ENCODE results near the gene NDUFA5.
"Not testable (repeated sequence)": the region's sequence is repeated elsewhere in the genome, so short reads cannot be mapped to it uniquely, and the experiment has no call there.

NDUFA5 gene

DNA sequence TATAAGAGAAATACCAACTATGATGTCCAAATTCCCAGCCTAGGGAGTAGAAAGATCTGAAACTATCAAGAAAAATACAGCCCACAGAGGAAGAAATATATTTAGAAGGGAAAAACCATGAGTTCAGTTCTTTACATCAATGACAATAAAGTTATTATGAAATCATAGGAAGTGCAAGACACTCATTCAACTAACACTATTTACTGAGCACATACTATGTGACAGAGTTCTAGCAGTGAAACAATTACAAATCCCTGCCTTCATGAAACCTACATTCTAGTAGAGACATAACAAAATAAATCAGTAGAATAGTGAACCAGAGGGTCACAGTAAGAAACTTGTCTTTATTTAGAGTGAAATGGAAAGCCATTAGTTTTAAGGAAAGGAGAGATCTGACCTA, 2.1 kb downstream of the NDUFA5 start:
- DNase-seq: no peak

DNA sequence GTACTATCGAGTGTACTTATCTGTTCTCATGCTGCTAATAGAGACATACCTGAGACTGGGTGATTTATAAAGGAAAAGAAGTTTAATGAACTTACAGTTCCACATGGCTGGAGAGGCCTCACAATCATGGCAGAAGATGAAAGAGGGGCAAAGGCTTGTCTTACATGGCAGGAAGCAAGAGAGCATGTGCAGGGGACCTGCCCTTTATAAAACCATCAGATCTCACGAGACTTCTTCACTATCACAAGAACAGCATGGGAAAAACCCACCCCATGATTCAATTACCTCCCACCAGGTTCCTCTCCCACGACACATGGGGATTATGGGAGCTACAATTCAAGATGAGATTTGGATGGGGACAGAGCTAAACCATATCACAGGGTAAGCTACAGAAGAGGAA, 4.5 kb downstream of the NDUFA5 start:
- DNase-seq: no peak

DNA sequence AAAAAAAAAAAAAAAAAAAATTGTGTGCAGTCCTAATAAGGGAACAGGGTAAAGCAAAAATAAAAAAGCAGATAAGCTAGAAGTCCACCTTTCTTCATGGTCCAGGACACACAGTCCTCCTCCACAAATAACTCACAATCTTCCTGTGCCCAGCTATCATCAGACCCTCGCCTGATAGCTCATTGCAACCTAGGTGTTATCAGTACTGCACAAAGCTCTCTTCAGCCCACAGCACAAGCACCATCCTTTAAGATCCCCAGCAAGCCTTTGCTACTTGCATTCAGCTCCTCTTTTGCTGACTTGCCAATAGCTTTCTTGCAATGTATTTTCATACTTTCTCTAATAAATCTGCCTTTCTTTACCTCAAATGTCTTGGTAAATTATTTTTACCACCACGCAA, 5.0 kb downstream of the NDUFA5 start:
- no peak for DNase-seq

DNA sequence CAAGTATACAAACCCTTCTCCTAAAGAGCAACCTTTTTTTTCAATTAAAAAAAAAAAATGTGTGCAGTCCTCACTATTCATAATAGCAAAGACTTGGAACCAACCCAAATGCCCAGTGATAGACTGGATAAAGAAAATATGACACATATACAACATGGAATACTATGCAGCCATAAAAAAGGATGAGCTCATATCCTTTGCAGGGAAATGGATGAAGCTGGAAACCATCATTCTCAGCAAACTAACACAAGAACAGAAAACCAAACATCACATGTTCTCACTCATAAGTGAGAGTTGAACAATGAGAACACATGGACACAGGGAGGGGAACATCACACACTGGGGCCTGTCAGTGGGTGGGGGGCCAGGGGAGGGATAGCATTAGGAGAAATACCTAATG, 5.5 kb downstream of the NDUFA5 start:
- DNase-seq: not testable (repeated sequence)

DNA sequence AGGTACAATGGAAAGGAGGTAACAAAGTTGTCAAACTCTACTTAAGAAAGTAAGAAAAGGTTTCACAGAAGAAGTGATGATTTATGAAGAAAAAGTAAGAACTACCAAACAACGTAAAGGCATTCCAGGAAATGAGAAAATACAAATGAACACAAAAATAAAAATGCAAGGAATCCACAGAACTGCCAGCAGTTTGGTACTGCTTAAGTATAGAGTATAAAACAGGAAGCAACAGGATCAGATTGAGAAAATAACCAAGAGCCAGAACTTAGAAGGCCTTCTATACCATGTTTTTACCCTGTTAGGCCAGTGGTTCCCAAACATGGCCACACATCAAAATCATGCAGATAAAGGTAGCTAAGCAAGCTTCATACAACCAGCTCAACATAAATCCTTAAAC, 9.2 kb downstream of the NDUFA5 start:
- DNase-seq: no peak

DNA sequence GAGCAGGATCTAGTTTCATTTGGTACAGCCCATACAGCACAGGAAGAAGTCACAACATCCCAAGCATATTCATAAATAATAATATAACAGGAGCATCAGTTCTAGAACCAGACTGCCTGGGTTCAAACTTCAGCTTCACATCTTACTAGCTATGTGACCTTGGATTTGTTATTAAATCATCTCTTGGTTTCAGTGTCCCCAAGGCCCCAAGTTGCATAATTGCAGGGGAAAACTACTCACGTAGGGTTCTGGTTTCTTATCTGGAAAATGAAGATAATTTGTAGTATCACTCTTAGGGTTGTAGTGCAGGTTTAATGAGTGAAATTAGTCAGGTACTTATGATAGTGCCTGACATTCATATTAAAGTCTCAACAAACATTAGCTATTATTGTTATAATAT, 17.7 kb downstream of the NDUFA5 start:
- DNase-seq: no peak

DNA sequence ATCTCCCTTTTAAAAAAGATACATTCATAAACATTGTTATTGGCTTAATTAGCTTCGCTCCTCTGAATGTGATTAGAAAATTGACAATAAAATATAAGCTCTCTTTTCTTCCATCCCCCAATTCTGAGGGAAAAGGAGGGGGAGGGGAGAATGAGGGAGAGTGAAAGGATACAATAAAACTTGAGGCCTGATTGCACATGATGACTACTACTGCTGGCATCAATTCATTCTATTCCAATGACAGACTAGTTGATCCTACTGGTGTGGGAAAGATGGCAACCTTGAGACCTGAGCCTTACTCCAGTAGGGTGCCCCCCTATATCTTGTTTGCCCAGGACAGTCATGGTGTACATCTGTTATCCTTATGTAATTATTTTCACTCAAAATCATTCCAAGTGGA, 18.7 kb downstream of the NDUFA5 start:
- DNase-seq: peak; percentile 25

DNA sequence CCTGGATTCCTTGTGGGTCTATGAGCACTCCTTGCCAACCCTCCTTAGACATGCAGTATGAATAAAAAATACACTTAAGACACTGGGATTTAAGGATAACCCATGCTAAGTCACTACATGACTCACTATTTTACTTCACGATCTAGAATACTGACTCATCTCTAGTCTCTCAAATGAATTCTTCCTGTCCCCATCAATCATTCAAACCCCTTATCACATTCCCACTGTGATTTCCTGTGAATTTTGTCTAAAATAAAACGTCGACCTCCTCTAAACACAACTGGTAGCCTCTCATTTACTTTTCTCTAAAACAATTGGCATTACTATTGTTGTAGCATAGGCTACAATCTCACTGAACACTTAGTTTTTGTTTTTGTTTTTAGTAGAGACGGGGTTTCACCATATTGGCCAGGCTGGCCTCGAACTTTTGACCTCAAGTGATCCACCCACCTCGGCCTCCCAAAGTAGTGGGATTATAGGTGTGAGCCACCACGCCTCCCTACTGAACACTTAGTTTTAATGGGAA, 19.4 kb downstream of the NDUFA5 start:
- peak; percentile 89 for DNase-seq

DNA sequence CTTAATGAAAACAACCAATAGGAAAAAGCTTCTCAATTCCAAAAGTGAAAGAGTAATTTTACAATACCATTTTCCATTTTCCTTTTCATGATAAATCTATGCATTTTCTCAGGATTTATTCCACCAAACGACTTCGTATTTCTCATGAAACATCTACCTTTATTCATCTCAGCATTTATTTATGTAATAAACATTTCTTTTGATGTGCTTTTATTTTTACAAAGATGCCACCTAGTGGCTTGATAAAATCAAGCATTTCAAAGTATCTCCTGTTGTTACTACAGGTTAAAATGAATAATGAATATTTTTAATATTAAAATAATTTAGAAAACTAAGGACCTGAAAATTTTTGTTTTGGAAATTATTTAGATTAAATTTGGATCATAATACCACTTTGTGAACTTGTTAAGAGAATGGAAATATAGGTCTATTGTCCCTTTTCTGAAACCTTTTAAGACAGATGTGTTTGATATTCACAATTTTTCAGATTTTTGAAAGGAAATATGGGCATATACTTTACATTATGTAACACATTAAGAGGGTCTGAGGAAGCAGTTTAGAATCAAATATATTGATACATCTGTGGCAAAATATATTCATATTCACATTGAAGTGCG, 20.5 kb downstream of the NDUFA5 start:
- no peak for DNase-seq

DNA sequence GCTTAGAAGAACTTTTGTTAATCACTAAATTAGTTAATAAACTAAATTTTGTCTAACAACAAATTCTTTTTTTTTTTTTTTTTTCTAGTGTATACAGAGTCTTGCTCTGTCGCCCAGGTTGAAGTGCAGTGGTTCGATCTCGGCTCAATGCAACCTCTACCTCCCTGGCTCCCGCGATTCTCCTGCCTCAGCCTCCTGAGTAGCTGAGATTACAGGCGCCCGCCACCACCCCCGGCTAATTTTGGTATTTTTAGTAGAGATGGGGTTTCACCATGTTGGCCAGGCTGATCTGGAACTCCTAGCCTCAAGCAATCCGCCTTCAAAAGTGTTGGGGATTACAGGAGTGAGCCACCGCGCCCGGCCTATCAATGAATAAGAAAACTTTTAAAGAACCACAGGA, 22.1 kb downstream of the NDUFA5 start:
- no peak for DNase-seq

DNA sequence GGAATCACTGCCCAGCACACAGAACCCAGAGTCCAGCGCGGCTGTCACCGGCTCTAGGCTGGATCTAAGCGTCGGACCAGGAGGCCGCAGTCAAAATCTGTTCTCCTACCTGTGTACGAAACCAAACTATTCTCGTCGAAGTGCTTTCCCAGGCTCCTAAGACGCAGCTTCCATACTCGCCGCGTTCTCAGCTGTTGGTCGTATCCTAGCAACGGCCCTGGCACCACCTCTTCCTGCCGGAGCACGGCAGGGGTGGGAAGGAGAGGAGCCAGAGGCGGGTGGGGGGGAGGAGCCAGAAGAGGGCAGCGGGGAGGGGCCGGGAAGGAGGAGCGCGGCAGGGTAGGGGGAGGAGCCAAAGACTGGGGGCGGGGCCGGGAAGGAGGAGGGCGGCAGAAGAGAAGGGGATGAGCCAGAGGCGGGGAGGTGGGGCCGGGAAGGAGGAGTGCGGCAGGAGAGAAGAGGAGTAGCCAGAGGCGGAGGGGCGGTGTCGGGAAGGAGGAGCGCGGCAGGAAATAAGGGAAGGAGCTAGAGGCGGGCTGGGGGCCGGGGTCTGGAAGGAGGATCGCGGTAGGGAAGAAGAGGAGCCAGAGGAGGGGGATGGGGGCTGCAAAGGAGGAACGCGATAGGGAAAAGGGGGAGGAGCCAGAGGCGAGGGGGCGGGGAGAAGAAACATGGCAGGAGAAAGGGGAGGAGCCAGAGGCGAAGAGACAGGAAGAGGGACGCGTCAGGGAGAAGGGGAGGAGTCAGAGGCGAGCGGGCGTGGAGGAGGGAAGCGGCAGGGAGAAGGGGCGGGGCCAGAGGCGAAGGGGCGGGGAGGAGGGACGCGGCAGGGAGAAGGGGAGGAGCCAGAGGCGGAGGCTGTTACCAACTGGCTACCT, 23.0 kb downstream of the NDUFA5 start, which contains the start of gene IQUB:
Gene IQUB (minus strand): TSS at position 213 of the 878 bp plus-strand sequence. CDS start 22,255 bp downstream, outside the sequence.
- peak; percentile 97 for DNase-seq

DNA sequence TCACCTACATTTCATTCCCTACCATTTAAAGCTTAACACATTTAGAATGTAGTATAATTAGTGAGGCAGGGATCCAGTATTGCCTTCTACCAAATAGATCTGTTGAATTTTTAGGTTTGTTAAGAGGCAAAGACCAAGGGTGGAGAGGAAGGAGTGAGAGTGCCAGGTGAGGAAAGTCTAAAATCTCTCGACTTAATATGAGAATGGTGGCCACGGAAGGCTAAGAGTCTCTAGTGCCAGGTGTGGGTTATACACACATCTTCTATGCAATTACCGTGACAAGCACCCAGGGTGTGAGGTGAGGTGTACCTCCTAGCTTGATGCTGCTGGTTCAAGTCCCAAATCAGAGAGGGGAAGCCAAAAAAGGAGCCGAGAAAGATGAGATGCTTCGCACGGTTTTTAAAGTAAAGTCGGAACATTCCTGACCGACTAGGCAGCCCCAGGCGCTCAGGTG, 23.7 kb downstream of the NDUFA5 start:
- no peak for DNase-seq

DNA sequence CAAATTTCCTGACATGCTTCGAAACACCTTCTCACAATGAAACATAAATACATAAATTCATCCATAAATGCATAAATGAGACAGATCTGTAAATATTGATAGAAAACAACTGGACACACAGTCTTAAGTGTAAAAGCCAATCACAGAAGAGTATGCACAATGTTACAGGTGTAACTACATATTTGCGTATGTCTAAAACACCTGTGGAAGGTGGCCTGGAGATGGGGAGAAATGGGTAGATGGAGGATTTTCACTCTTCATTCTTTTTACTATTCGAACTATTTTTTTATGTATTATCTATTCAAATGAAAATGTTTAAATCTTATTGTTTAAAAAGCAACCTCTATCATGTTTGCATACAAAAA, 24.1 kb downstream of the NDUFA5 start:
- no peak for DNase-seq

DNA sequence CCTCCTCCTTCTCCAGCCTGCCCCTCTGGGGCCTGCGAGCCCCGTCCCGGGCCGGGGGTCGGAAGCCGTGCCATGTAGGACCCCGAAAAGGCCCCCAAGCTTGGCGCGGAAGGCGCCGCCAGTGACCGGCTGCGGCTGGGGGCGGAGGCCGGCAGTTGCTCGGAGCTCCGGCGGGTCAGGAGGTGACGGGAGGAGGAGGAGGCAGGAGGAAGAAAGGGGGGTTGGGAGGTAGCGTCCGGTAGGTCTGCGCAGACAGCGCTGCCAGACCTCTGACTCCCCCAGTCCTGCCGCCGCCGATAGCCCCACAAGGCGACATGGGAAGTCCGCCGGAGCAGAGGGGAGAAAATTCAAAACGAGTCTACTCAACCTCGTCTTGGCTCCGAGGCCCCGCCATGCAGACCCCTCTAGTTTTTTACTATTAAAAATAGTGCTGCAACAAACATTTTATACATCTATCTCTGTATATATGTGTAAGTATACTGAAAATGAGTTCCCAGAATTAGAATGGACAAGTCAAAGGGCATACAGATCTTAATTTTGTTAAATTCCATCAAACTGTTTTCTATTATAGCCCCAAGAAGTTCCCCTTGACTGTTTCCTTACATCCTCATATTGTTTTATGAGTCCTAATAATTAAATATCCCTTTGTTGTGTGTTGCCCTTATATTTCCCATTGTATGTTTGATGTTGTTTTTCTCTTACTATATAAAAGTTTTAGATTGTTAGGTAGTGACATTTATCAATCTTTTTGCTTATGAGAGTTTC, 24.6 kb downstream of the NDUFA5 start:
- DNase-seq: not testable (repeated sequence)

DNA sequence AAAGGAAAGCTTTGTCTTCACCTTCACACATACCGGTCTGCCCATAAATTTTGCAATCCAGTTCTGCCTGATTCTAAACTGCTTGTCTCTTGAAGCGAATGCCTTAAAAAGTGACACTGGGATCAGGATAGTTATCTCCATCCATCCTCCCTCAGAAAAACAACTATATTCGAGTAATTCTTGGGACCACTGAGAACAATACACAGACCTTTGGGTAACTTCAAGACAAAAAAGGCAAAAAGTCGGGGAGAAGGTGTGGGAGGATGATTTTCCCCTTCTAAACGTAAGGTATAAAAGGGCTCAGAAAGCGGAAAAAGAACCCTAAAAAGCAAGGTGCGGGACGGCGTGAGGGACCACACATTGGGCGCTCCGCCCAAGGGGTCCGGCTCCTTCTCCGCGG, 25.3 kb downstream of the NDUFA5 start:
- not testable (repeated sequence) for DNase-seq

DNA sequence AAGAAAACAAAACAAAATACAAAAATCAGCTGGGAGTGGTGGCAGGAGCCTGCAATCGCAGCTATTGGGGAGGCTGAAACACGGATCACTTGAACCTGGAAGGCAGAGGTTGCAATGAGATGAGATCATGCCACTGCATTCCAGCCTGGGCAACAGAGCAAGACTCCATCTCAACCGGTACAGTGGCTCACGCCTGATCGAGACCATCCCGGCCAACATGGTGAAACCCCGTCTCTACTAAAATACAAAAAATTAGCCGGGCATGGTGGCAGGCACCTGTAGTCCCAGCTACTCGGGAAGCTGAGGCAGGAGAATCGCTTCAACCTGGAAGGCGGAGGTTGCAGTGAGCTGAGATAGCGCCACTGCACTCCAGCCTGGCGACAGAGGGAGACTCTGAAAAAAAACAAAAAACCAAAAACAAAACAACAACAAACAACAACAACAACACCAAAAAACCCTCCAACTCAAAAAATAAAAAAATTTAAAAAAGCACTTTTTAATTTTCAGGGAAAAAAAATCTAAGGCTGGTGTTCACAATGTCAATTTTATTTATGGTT, 27.5 kb downstream of the NDUFA5 start:
- DNase-seq: not testable (repeated sequence)

DNA sequence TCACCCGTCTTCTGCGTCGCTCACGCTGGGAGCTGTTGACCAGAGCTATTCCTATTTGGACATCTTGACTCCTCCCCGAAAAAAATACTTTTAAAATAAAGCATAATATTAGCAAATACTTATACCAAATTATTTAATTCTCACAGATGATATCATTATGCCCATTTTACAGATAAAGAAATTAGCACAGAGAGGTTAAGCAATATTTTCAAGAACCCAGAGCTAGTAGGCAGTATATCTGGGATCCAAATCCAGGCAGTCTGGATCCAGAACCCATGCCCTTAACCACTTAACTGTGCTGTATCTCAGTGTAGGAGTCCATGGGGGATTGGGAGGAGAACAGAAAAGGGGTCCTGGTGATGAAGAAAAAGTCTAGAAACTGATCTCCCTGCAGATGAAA, 29.4 kb downstream of the NDUFA5 start:
- no peak for DNase-seq

DNA sequence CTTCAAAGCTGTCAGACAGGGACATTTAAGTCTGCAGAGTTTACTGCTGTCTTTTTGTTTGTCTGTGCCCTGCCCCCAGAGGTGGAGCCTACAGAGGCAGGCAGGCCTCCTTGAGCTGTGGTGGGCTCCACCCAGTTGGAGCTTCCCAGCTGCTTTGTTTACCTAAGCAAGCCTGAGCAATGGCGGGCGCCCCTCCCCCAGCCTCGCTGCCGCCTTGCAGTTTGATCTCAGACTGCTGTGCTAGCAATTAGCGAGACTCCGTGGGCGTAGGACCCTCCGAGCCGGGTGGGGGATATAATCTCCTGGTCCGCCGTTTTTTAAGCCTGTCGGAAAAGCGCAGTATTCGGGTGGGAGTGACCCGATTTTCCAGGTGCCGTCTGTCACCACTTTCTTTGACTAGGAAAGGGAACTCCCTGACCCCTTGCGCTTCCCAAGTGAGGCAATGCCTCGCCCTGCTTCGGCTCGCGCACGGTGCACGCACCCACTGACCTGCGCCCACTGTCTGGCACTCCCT, 29.8 kb downstream of the NDUFA5 start:
- not testable (repeated sequence) for DNase-seq

DNA sequence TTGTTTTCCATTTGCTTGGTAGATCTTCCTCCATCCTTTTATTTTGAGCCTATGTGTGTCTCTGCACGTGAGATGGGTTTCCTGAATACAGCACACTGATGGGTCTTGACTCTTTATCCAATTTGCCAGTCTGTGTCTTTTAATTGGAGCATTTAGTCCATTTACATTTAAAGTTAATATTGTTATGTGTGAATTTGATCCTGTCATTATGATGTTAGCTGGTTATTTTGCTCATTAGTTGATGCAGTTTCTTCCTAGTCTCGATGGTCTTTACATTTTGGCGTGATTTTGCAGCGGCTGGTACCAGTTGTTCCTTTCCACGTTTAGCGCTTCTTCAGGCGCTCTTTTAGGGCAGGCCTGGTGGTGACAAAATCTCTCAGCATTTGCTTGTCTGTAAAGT, 31.1 kb downstream of the NDUFA5 start:
- not testable (repeated sequence) for DNase-seq

DNA sequence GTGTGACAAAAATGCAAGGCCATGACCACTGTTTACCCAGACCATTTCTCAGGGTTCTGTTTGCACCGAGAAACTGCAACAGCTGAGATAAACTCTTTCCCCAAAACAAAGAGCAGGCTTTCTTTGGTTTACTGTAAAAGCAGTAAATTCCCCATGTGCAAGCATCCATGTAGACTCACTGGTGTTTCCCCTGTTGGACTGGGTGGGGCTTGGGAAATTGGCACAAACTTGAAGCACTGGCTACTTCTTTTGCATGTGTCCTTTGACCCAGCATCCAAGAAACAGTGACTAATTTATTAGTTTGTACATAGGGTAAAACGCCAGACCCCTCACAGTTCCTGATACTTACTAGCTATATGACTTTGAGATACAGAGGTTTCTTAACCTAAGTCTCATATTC, 35.6 kb downstream of the NDUFA5 start:
- DNase-seq: no peak

DNA sequence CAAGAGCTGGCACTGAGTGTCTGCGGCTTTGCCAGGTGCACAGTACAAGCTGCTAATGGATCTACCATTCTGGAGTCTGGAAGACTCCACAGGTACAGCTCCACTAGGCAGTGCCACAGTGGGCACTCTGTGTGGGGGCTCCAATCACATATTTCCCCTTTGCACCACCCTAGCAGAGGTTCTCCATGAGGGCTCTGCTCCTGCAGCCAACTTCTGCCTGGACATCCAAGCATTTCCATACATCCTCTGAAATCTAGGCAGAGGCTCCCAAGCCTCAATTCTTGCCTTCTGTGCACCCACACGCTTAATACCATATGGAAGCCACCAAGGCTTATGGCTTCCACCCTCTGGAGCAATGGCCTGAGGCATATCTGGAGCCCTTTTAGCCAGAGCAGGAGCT, 52.4 kb downstream of the NDUFA5 start:
- DNase-seq: no peak

DNA sequence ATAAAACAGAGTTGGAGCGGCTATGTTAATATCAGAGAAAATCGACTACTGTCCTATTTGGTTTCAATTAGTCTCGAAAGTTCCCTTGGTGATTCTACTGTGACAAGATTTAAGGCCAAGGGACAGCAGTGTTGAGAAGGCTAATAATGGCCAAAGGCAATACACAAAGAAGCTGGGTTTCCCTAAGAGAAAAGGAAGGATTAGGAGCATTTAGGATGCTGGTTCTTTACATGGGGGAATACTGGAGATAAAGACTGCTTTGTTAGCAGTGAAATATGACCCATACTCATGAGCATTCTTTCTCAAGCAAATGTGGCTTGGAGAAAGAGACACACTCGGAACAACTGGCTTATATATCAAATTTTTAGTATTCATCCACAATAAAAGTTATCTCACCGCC, 55.4 kb downstream of the NDUFA5 start:
- DNase-seq: no peak

Measured in HCEC 1CT (cell line).